Liver (tissue), 3 donors: ENCODE measurements around the gene APRT.

Experiments
- FOXA1 ChIP-seq: IDR thresholded peaks from 2 replicates; pipeline ENCODE4 v1.6.1; 2016; ENCODE audit warnings: antibody characterized with exemption
- JUND ChIP-seq, 2 donors: IDR thresholded peaks; 2 replicates each; pipeline ENCODE4 v1.6.1; 2016; ENCODE audit warnings: antibody characterized with exemption in 2 of 2
- RXRA ChIP-seq, 2 donors: IDR thresholded peaks; 2 replicates each; pipeline ENCODE4 v1.6.1; 2017 to 2018; ENCODE audit warnings: antibody characterized with exemption in 2 of 2, mild to moderate bottlenecking in 1 of 2
- SP1 ChIP-seq: IDR thresholded peaks from 2 replicates; pipeline ENCODE4 v1.6.1; 2018; ENCODE audit warnings: antibody characterized with exemption, mild to moderate bottlenecking
- TAF1 ChIP-seq: conservative IDR thresholded peaks from 2 replicates; pipeline ENCODE4 v1.6.1; 2016; ENCODE audit warnings: antibody characterized with exemption, mild to moderate bottlenecking
- TF ChIP-seq, protein P1 (sequence below): fragments of 150-350 bp; IDR thresholded peaks from 2 replicates; pipeline ENCODE4 v1.5.1; 2017; ENCODE audit warnings: improper control_type of control experiment, low read depth, low read length; ENCODE audit not compliant: missing input control
- TF ChIP-seq, protein P2 (sequence below): IDR thresholded peaks from 2 replicates; pipeline ENCODE4 v1.6.1; 2016; ENCODE audit warnings: antibody characterized with exemption, mild to moderate bottlenecking
- donor health status: healthy.
- donor health status: healthy.

DNA sequence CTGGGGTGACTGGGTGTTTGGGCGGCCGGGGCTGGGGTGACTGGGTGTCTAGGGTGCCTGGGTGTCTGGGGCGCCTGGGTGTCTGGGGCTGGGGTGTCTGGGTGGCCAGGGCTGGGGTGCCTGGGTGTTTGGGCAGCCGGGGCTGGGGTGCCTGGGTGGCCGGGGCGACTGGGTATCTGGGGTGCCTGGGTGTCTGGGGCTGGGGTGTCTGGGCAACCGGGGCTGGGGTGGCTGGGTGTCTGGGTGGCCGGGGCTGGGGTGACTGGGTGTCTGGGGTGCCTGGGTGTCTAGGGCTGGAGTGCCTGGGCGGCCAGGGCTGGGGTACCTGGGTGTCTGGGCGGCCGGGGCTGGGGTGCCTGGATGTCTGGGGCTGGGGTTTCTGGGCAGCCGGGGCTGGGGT is 13.4 kb upstream of the APRT start:
- TF ChIP-seq, protein P1, sequence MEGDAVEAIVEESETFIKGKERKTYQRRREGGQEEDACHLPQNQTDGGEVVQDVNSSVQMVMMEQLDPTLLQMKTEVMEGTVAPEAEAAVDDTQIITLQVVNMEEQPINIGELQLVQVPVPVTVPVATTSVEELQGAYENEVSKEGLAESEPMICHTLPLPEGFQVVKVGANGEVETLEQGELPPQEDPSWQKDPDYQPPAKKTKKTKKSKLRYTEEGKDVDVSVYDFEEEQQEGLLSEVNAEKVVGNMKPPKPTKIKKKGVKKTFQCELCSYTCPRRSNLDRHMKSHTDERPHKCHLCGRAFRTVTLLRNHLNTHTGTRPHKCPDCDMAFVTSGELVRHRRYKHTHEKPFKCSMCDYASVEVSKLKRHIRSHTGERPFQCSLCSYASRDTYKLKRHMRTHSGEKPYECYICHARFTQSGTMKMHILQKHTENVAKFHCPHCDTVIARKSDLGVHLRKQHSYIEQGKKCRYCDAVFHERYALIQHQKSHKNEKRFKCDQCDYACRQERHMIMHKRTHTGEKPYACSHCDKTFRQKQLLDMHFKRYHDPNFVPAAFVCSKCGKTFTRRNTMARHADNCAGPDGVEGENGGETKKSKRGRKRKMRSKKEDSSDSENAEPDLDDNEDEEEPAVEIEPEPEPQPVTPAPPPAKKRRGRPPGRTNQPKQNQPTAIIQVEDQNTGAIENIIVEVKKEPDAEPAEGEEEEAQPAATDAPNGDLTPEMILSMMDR: no peak
- TF ChIP-seq FOXA1 (no peak), SP1 (no peak), TAF1 (no peak), RXRA (IDR thresholded peaks at IDR 0.05) (no peak), JUND (IDR thresholded peaks at IDR 0.05) (no peak)
- TF ChIP-seq, protein P2, sequence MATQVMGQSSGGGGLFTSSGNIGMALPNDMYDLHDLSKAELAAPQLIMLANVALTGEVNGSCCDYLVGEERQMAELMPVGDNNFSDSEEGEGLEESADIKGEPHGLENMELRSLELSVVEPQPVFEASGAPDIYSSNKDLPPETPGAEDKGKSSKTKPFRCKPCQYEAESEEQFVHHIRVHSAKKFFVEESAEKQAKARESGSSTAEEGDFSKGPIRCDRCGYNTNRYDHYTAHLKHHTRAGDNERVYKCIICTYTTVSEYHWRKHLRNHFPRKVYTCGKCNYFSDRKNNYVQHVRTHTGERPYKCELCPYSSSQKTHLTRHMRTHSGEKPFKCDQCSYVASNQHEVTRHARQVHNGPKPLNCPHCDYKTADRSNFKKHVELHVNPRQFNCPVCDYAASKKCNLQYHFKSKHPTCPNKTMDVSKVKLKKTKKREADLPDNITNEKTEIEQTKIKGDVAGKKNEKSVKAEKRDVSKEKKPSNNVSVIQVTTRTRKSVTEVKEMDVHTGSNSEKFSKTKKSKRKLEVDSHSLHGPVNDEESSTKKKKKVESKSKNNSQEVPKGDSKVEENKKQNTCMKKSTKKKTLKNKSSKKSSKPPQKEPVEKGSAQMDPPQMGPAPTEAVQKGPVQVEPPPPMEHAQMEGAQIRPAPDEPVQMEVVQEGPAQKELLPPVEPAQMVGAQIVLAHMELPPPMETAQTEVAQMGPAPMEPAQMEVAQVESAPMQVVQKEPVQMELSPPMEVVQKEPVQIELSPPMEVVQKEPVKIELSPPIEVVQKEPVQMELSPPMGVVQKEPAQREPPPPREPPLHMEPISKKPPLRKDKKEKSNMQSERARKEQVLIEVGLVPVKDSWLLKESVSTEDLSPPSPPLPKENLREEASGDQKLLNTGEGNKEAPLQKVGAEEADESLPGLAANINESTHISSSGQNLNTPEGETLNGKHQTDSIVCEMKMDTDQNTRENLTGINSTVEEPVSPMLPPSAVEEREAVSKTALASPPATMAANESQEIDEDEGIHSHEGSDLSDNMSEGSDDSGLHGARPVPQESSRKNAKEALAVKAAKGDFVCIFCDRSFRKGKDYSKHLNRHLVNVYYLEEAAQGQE: no peak
